ENCODE data around the gene DMXL2.

Gene DMXL2

DNA sequence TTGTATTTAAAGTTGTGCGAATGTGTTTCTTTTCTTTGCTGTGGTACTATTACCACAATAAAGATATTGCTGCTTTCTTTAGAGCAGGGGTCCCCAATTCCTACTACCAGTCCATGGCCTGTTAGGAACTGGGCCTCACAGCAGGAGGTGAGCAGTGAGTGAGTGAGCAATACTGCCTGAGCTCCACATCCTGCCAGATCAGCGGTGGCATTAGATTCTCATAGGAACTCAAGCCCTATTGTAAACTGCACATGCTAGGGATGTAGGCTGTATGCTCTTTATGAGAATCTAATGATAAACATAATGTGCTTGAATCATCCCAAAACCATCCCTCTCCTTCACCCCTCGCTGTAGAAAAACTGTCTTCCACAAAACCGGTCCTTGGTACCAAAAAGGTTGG lies 41.6 kb downstream of the DMXL2 start:
- Histone ChIP-seq H3K4me1 (ENCODE audit: control insufficient read depth, insufficient read depth, low read length) (peaks cover 4% of the 10 kb centered on the region; the same call in 1 of the 2 replicates), H3K27ac (ENCODE audit: extremely low read depth, low read depth, low read length) (no peak overlapping the region), H3K4me3 (ENCODE audit: low read depth, low read length) (no peak overlapping the region), H3K36me3 (ENCODE audit: control insufficient read depth in 2 of 2, insufficient read depth in 1 of 2, low read length in 2 of 2) (no peaks in the 10 kb centered on the region), H3K9me3 (ENCODE audit: control insufficient read depth, insufficient read depth, low read depth, low read length) (no peaks in the 10 kb centered on the region)
- ChIA-PET CTCF (interaction anchor here (0.6 kb wide), 1 partner anchor 195 kb away, joined by 3 read pairs; no protein-coding TSS in a partner anchor), POLR2A (no interaction called here)
- TF ChIP-seq ZNF423 (tag by site-specific recombination; IDR thresholded peaks at IDR 0.05) (no peak), ZNF394 (tag by site-specific recombination; IDR thresholded peaks at IDR 0.05; ENCODE audit: borderline replicate concordance) (no peak), ZNF211 (tag by site-specific recombination; IDR thresholded peaks at IDR 0.05; ENCODE audit: low read depth) (no peak), ZNF837 (tag by site-specific recombination; IDR thresholded peaks at IDR 0.05) (no peak), ZXDB (tag by site-specific recombination; IDR thresholded peaks at IDR 0.05) (no peak), ZNF664 (tag by site-specific recombination; IDR thresholded peaks at IDR 0.05) (no peak), ZNF621 (tag by site-specific recombination; IDR thresholded peaks at IDR 0.05) (no peak), ZFP41 (tag by site-specific recombination; IDR thresholded peaks at IDR 0.05; ENCODE audit: borderline replicate concordance) (no peak), PRDM1 (tag by site-specific recombination; IDR thresholded peaks at IDR 0.05) (no peak), ZNF791 (tag by site-specific recombination; IDR thresholded peaks at IDR 0.05) (no peak), ZNF776 (tag by site-specific recombination; IDR thresholded peaks at IDR 0.05; ENCODE audit: borderline replicate concordance) (no peak)
- TF ChIP-seq, protein P1, sequence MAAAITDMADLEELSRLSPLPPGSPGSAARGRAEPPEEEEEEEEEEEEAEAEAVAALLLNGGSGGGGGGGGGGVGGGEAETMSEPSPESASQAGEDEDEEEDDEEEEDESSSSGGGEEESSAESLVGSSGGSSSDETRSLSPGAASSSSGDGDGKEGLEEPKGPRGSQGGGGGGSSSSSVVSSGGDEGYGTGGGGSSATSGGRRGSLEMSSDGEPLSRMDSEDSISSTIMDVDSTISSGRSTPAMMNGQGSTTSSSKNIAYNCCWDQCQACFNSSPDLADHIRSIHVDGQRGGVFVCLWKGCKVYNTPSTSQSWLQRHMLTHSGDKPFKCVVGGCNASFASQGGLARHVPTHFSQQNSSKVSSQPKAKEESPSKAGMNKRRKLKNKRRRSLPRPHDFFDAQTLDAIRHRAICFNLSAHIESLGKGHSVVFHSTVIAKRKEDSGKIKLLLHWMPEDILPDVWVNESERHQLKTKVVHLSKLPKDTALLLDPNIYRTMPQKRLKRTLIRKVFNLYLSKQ (tag by site-specific recombination; IDR thresholded peaks at IDR 0.05; ENCODE audit: borderline replicate concordance) = no peak
- TF ChIP-seq, protein P2, sequence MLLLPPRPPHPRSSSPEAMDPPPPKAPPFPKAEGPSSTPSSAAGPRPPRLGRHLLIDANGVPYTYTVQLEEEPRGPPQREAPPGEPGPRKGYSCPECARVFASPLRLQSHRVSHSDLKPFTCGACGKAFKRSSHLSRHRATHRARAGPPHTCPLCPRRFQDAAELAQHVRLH (tag by site-specific recombination; IDR thresholded peaks at IDR 0.05) = no peak
- TF ChIP-seq, protein P3, sequence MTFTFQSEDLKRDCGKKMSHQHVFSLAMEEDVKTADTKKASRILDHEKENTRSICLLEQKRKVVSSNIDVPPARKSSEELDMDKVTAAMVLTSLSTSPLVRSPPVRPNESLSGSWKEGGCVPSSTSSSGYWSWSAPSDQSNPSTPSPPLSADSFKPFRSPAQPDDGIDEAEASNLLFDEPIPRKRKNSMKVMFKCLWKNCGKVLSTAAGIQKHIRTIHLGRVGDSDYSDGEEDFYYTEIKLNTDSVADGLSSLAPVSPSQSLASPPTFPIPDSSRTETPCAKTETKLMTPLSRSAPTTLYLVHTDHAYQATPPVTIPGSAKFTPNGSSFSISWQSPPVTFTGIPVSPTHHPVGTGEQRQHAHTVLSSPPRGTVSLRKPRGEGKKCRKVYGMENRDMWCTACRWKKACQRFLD (tag by site-specific recombination; IDR thresholded peaks at IDR 0.05) = no peak
- TF ChIP-seq, protein P4, sequence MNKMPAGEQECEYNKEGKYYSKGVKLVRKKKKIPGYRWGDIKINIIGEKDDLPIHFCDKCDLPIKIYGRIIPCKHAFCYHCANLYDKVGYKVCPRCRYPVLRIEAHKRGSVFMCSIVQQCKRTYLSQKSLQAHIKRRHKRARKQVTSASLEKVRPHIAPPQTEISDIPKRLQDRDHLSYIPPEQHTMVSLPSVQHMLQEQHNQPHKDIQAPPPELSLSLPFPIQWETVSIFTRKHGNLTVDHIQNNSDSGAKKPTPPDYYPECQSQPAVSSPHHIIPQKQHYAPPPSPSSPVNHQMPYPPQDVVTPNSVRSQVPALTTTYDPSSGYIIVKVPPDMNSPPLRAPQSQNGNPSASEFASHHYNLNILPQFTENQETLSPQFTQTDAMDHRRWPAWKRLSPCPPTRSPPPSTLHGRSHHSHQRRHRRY (tag by site-specific recombination; IDR thresholded peaks at IDR 0.05) = no peak

DNA sequence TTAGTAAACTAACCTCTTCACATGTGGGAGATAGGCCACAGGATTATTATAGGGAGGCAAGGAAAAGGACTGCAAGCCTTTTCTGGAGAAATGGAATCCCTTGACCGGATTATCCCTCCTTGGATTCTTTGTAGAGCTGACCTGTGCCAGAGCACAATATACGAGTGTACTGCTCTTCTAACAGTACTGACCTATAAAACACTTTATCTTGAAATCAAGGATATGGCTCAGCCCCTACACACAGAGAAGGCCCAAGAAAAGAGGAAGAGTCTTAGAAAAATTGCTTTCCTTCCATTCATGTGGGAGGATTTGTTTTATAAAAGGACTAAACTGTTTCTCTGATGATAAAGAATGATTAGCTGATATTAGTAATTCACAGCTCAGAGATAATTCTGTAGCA lies 42.2 kb downstream of the DMXL2 start:
- CTCF ChIA-PET = no interaction called here
- Histone ChIP-seq H3K27ac (ENCODE audit: extremely low read depth, low read depth, low read length) (no peak overlapping the region), H3K4me3 (ENCODE audit: low read depth, low read length) (no peak overlapping the region), H3K9me3 (ENCODE audit: control insufficient read depth, insufficient read depth, low read depth, low read length) (no peaks in the 10 kb centered on the region), H3K36me3 (ENCODE audit: control insufficient read depth in 2 of 2, insufficient read depth in 1 of 2, low read length in 2 of 2) (no peaks in the 10 kb centered on the region), H3K4me1 (ENCODE audit: control insufficient read depth, insufficient read depth, low read length) (peaks cover 4% of the 10 kb centered on the region; the same call in 1 of the 2 replicates)
- no peak for TF ChIP-seq ZNF654 (tag by site-specific recombination; IDR thresholded peaks at IDR 0.05; ENCODE audit: low read depth)
- POLR2A ChIA-PET = no interaction called here

DNA sequence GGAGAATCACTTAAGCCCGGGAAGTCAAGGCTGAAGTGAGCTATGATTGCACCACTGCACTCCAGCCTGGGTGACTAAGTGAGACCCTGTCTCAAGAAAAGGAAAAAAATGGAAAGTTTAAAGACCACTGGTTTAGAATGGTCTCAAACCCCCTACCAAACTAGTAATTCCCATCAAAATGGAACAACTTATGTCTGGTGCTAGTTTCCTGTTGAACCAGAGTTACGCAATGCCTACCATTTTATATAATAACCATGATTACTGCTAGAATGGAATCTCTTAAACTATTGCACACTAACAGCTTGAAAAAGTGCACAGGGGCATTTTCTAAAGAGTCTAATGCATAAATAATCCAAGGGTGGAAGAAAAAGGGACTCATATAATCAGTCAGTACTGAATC lies 43.6 kb downstream of the DMXL2 start:
- peaks cover 4% of the 10 kb centered on the region; the same call in 1 of the 2 replicates for H3K4me1 ChIP-seq (ENCODE audit: control insufficient read depth, insufficient read depth, low read length)
- H3K27ac ChIP-seq (ENCODE audit: extremely low read depth, low read depth, low read length) = no peak overlapping the region
- CTCF ChIA-PET = no interaction called here
- TF ChIP-seq SALL2 (tag by site-specific recombination; IDR thresholded peaks at IDR 0.05; ENCODE audit: borderline replicate concordance) = no peak
- TF ChIP-seq ZNF335 (tag by site-specific recombination; conservative IDR thresholded peaks at IDR 0.05) = no peak
- TF ChIP-seq, protein P5, sequence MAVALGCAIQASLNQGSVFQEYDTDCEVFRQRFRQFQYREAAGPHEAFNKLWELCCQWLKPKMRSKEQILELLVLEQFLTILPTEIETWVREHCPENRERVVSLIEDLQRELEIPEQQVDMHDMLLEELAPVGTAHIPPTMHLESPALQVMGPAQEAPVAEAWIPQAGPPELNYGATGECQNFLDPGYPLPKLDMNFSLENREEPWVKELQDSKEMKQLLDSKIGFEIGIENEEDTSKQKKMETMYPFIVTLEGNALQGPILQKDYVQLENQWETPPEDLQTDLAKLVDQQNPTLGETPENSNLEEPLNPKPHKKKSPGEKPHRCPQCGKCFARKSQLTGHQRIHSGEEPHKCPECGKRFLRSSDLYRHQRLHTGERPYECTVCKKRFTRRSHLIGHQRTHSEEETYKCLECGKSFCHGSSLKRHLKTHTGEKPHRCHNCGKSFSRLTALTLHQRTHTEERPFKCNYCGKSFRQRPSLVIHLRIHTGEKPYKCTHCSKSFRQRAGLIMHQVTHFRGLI (tag by site-specific recombination; IDR thresholded peaks at IDR 0.05) = no peak
- no peak for TF ChIP-seq ZNF544 (tag by site-specific recombination; IDR thresholded peaks at IDR 0.05)
- TF ChIP-seq KLF1 (tag by site-specific recombination; IDR thresholded peaks at IDR 0.05) = no peak
- no peak for TF ChIP-seq GLIS2 (tag by site-specific recombination; IDR thresholded peaks at IDR 0.05)
- no peak for TF ChIP-seq ZNF585B (tag by site-specific recombination; IDR thresholded peaks at IDR 0.05)
- TF ChIP-seq, protein P6, sequence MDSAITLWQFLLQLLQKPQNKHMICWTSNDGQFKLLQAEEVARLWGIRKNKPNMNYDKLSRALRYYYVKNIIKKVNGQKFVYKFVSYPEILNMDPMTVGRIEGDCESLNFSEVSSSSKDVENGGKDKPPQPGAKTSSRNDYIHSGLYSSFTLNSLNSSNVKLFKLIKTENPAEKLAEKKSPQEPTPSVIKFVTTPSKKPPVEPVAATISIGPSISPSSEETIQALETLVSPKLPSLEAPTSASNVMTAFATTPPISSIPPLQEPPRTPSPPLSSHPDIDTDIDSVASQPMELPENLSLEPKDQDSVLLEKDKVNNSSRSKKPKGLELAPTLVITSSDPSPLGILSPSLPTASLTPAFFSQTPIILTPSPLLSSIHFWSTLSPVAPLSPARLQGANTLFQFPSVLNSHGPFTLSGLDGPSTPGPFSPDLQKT (IDR thresholded peaks at IDR 0.05; ENCODE audit: borderline replicate concordance, low read depth, low read length) = no peak
- TF ChIP-seq, protein P7, sequence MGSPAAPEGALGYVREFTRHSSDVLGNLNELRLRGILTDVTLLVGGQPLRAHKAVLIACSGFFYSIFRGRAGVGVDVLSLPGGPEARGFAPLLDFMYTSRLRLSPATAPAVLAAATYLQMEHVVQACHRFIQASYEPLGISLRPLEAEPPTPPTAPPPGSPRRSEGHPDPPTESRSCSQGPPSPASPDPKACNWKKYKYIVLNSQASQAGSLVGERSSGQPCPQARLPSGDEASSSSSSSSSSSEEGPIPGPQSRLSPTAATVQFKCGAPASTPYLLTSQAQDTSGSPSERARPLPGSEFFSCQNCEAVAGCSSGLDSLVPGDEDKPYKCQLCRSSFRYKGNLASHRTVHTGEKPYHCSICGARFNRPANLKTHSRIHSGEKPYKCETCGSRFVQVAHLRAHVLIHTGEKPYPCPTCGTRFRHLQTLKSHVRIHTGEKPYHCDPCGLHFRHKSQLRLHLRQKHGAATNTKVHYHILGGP (tag by site-specific recombination; IDR thresholded peaks at IDR 0.05) = no peak

More for the DNA sequence above, 43.6 kb downstream of the DMXL2 start:
- POLR2A ChIA-PET = no interaction called here
- H3K4me3 ChIP-seq (ENCODE audit: low read depth, low read length) = no peak overlapping the region
- no peaks in the 10 kb centered on the region for H3K36me3 ChIP-seq (ENCODE audit: control insufficient read depth in 2 of 2, insufficient read depth in 1 of 2, low read length in 2 of 2)
- no peaks in the 10 kb centered on the region for H3K9me3 ChIP-seq (ENCODE audit: control insufficient read depth, insufficient read depth, low read depth, low read length)
